Activated naive CD4-positive, alpha-beta T cell treated with anti-CD3 and anti-CD28 coated beads, Interleukin-2, amount 50 U/mL, for 24 hours (primary cell): ENCODE results near the gene MSRB3.
"Not testable (repeated sequence)": the region's sequence is repeated elsewhere in the genome, so short reads cannot be mapped to it uniquely, and the experiment has no call there.

Experiments
- H3K27ac Mint-ChIP-seq: one replicate; pipeline ENCODE4 v1.8.0; 2021; ENCODE audit warnings: mild to moderate bottlenecking, mixed read lengths
- H3K27me3 Mint-ChIP-seq: one replicate; pipeline ENCODE4 v1.8.0; 2021; ENCODE audit warnings: mixed read lengths
- H3K36me3 Mint-ChIP-seq: one replicate; pipeline ENCODE4 v1.8.0; 2021; ENCODE audit warnings: mixed read lengths
- H3K4me1 Mint-ChIP-seq: one replicate; pipeline ENCODE4 v1.8.0; 2021; ENCODE audit warnings: mixed read lengths
- H3K4me3 Mint-ChIP-seq: one replicate; pipeline ENCODE4 v1.8.0; 2021; ENCODE audit warnings: mild to moderate bottlenecking, mixed read lengths
- H3K9me3 Mint-ChIP-seq: one replicate; pipeline ENCODE4 v1.8.0; 2021; ENCODE audit warnings: mixed read lengths

MSRB3 gene

GRCh38 chr12:65277994-65278575, 398 bp upstream of the MSRB3 start:
- H3K4me1 Mint-ChIP-seq: peaks cover 7% of the 10 kb centered on the region

DNA sequence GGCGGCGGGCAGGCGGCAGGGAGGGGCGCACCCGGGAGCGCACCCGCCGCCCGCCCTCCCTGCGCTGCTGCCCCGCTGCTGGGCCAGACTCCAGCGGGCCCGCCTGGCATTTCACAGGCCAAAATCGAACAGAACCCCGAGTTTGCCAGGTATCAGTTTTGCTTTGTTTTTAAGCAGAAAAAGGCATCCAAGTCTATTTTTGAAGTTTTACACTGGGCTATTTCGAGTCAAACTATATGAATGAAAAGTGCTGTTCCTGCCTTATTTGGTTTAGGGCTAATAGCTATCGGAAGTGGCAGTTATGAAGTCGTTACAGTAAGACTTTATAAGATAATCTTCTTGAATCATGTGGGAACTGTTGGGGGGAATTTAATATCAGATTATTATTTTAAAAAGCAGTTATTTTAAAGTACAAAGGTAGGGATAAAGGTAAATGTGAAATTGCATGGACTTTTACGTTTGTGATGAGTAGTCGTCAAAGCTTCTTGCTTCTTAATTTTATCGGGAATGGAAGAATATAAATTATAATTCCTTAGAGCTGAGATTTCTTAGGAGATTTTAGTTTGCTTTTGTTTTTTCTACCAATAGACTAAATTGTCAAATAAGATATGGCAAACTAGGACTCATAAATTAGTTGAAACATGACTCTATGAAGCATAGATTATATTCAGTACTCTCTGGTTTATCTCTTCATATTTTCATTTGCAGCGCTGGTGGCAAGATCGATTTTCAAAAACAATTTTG, 1.1 kb downstream of the MSRB3 start:
- H3K4me3 Mint-ChIP-seq: peak overlapping the region; percentile 80
- H3K9me3 Mint-ChIP-seq: no peaks in the 10 kb centered on the region
- H3K4me1 Mint-ChIP-seq: peaks cover 7% of the 10 kb centered on the region
- no peak overlapping the region for H3K27ac Mint-ChIP-seq
- H3K36me3 Mint-ChIP-seq: no peaks in the 10 kb centered on the region
- H3K27me3 Mint-ChIP-seq: peaks cover 46% of the 10 kb centered on the region

More at GRCh38 chr12:65277994-65278575, 398 bp upstream of the MSRB3 start:
- no peaks in the 10 kb centered on the region for H3K36me3 Mint-ChIP-seq
- no peak overlapping the region for H3K27ac Mint-ChIP-seq
- H3K4me3 Mint-ChIP-seq: peak overlapping the region; percentile 53
- H3K9me3 Mint-ChIP-seq: no peaks in the 10 kb centered on the region
- peaks cover 49% of the 10 kb centered on the region for H3K27me3 Mint-ChIP-seq

DNA sequence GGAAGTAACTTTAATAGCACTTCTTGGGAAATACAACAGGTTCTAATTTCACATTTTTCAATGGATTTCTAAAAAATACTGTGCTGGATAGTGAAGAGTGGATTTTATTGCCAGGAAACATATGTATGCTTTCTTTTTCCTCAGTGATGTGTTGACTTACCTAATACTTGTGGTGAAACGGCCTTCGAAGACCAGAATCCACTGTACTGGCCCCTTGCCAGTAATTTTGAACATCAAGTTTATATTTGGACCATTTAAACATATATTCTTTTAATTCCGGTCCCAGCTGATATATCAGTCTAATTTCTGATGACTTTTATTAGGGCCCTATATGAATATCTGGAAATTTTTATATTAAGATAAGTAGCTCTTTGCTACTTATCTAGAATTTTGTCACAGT, 1.8 kb downstream of the MSRB3 start:
- Mint-ChIP-seq H3K4me1 (peaks cover 7% of the 10 kb centered on the region), H3K36me3 (no peaks in the 10 kb centered on the region), H3K9me3 (no peaks in the 10 kb centered on the region), H3K27me3 (peaks cover 45% of the 10 kb centered on the region), H3K4me3 (no peak overlapping the region), H3K27ac (no peak overlapping the region)

DNA sequence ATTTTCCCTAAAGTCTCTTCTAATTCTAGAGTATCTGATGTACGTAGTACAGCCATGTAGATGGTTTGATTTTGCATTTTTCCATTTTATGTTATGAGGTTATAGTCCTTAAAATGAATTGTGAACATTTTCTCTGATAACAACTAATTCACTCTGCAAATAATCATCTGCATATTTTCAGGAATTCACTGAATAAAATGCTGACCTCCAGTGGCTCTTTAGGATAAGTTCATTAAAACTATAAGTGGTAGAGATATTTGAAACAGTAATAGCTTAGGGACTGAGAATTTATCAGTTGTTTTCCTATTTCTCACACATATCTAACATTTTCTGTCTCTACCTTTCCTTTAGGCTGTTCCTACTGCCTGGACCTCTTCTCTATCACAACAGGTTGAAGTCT, 4.4 kb downstream of the MSRB3 start:
- H3K27me3 Mint-ChIP-seq: peaks cover 36% of the 10 kb centered on the region
- H3K4me3 Mint-ChIP-seq: no peak overlapping the region
- H3K4me1 Mint-ChIP-seq: peaks cover 7% of the 10 kb centered on the region
- no peaks in the 10 kb centered on the region for H3K9me3 Mint-ChIP-seq
- H3K27ac Mint-ChIP-seq: no peak overlapping the region
- H3K36me3 Mint-ChIP-seq: no peaks in the 10 kb centered on the region

DNA sequence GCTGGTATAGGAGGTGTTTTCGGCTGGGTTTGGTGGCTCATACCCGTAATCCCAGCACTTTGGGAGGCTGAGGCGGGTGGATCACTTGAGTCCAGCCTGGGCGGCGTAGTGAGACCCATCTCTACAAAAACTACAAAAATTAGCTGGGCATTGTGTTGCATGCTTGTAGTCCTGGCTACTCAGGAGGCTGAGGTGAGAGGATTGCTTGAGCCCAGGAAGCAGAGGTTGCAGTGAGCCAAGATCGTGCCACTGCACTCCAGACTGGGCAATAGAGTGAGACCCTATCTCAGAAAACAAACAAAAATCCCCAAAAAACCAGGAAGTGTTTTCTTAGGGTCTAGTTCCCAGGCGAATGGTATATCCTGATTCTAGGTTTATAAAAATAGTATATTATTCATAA, 7.0 kb downstream of the MSRB3 start:
- H3K27me3 Mint-ChIP-seq: peaks cover 28% of the 10 kb centered on the region
- not testable (repeated sequence) for H3K9me3 Mint-ChIP-seq, H3K4me3 Mint-ChIP-seq, H3K4me1 Mint-ChIP-seq, H3K36me3 Mint-ChIP-seq, H3K27ac Mint-ChIP-seq

DNA sequence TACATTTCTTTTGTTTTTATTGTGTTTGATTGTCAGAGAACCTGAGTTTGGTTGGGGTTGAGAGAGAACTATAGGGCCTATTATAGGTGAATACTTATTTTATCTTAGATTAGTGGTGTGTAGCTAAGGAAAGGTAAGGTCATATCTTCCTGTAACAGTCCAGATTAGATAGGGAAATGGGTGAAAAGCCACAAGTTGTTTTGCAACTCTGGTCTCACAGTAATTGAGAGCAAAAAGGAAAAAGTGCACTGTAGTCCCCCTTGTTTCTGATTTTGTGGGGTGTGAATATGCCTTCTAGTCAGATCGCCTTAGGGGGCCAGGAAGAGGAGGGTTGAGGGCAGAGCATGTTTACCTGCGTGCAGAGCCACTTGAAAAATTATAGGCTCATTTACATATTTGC, 8.9 kb downstream of the MSRB3 start:
- no peaks in the 10 kb centered on the region for H3K4me1 Mint-ChIP-seq
- no peaks in the 10 kb centered on the region for H3K9me3 Mint-ChIP-seq
- no peaks in the 10 kb centered on the region for H3K36me3 Mint-ChIP-seq
- peaks cover 19% of the 10 kb centered on the region for H3K27me3 Mint-ChIP-seq
- no peak overlapping the region for H3K27ac Mint-ChIP-seq
- no peak overlapping the region for H3K4me3 Mint-ChIP-seq

DNA sequence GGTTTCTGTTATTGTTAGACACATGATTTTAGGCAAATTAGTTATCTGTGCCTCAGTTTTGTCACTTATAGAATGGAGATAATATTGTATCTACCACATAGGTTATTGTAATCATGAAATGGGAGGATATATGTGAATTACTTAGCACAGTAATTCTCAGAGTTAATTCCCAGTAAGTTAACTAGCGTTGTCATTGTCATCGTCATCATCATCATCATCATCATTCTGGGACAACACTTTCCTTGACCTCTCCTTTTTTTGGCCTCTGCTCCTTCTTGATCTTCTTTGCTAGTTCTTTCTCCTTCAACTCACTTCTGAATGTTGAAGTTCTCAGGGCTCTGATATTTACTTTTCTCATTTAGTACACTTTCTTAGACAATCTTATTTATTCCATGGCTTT, 13.8 kb downstream of the MSRB3 start:
- no peak overlapping the region for H3K27ac Mint-ChIP-seq
- peaks cover 8% of the 10 kb centered on the region for H3K9me3 Mint-ChIP-seq
- H3K27me3 Mint-ChIP-seq: peaks cover 24% of the 10 kb centered on the region
- no peaks in the 10 kb centered on the region for H3K36me3 Mint-ChIP-seq
- no peak overlapping the region for H3K4me3 Mint-ChIP-seq
- H3K4me1 Mint-ChIP-seq: no peaks in the 10 kb centered on the region

DNA sequence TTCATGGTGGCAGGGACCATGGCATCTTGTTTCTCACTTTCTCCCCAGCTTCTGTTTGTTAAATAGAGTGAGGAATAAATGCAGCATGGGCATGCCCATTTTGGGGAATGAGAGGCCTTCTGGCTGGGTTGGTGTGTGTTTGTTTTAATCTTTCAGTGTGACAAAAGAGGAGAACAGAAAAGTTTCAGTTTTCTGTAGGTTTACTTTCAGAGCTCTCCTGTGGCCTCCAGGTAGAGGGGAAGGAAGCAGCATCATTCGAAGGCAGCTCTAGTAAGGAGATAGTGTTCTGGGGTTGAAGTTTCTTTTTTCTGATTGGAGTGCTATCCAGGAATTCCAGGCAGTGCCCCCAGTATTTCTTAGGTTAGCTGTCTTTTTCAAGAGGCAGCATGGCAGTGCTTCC, 15.3 kb downstream of the MSRB3 start:
- H3K27ac Mint-ChIP-seq: no peak overlapping the region
- H3K4me3 Mint-ChIP-seq: no peak overlapping the region
- H3K9me3 Mint-ChIP-seq: peaks cover 8% of the 10 kb centered on the region
- no peaks in the 10 kb centered on the region for H3K4me1 Mint-ChIP-seq
- peaks cover 24% of the 10 kb centered on the region for H3K27me3 Mint-ChIP-seq
- H3K36me3 Mint-ChIP-seq: no peaks in the 10 kb centered on the region

GRCh38 chr12:65294641-65295262, 16.3 kb downstream of the MSRB3 start:
- Mint-ChIP-seq H3K4me1 (no peaks in the 10 kb centered on the region), H3K36me3 (no peaks in the 10 kb centered on the region), H3K27ac (no peak overlapping the region), H3K27me3 (peaks cover 21% of the 10 kb centered on the region), H3K4me3 (no peak overlapping the region), H3K9me3 (peaks cover 8% of the 10 kb centered on the region)

- Mint-ChIP-seq H3K4me3 (no peak overlapping the region), H3K9me3 (peaks cover 8% of the 10 kb centered on the region), H3K36me3 (no peaks in the 10 kb centered on the region), H3K27me3 (peaks cover 16% of the 10 kb centered on the region), H3K27ac (no peak overlapping the region), H3K4me1 (no peaks in the 10 kb centered on the region)
Observed at GRCh38 chr12:65296508-65297265, 18.2 kb downstream of the MSRB3 start.

DNA sequence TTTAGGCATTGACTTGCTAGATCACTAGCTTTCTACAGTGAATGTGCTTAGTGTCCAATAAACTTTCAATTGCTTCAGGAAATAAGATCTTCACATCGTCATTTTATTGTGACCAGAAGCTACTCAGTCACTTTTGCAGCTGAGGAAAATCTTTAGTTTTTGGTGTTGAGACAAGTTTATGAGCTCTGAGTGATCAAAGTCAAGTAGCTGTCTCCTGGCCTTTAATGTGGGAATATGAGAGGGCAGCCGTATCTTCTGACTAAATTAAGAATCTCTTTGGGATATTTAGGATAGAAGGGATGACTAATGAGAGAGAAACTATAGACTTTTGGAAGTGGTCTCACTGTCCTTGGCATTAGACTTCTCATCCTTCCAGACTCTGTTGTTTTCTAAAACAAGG, 21.6 kb downstream of the MSRB3 start:
- H3K27me3 Mint-ChIP-seq: peaks cover 21% of the 10 kb centered on the region
- no peaks in the 10 kb centered on the region for H3K36me3 Mint-ChIP-seq
- no peak overlapping the region for H3K27ac Mint-ChIP-seq
- peaks cover 8% of the 10 kb centered on the region for H3K9me3 Mint-ChIP-seq
- no peak overlapping the region for H3K4me3 Mint-ChIP-seq
- no peaks in the 10 kb centered on the region for H3K4me1 Mint-ChIP-seq

DNA sequence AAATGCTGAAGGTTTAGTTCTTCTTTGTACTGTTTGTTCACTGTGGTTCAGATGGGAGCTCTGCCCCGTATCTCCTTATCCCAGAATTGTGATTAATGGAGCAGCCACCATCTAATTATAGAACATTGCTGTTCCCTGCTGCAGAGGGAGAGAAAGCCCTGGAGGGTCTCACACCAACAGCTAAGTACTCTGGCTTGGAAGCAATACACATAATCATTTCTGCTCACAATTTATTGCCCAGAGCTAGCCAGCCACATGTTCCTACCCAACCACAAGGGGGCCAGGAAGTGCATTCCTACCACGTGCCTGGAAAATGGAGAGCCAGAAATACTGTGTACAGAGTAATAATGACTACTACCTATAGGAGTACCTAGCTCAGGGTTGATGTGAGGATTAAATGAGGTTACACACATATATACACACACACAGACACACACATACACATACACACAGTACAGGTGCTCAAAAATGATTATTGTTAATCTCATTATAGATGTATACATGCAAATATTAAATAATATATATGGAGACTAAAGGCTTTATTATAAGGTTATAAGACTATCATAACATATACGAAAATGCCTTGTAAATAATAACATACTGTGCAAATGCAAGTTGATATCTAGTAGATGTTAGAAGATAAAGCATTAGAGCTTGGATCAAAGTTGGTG, 22.3 kb downstream of the MSRB3 start:
- no peaks in the 10 kb centered on the region for H3K36me3 Mint-ChIP-seq
- H3K9me3 Mint-ChIP-seq: peaks cover 8% of the 10 kb centered on the region
- H3K4me3 Mint-ChIP-seq: no peak overlapping the region

DNA sequence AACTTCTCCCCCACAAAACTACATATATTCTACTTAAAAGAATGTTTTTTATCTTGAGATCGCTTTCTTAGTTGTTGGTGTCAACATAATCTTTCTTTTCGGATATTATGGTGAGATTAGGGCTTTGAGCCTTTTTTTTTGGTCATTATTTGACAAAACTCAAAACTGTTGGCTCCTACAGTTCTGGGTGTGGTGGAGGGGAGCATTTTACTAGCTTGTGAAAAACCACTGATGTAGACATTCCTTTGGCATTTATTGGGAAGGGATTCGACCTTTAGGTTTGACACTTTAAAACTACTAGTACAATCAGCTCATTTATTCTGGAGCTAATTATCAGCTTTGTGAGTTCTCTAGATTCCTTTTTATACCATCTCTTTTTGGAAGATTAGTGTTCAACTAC, 24.4 kb downstream of the MSRB3 start:
- Mint-ChIP-seq H3K9me3 (no peaks in the 10 kb centered on the region), H3K4me3 (no peak overlapping the region), H3K27me3 (peaks cover 15% of the 10 kb centered on the region), H3K27ac (no peak overlapping the region), H3K36me3 (no peaks in the 10 kb centered on the region), H3K4me1 (peaks cover 3% of the 10 kb centered on the region)

More for the DNA sequence above, 22.3 kb downstream of the MSRB3 start:
- Mint-ChIP-seq H3K27ac (no peak overlapping the region), H3K27me3 (peaks cover 19% of the 10 kb centered on the region), H3K4me1 (no peaks in the 10 kb centered on the region)

DNA sequence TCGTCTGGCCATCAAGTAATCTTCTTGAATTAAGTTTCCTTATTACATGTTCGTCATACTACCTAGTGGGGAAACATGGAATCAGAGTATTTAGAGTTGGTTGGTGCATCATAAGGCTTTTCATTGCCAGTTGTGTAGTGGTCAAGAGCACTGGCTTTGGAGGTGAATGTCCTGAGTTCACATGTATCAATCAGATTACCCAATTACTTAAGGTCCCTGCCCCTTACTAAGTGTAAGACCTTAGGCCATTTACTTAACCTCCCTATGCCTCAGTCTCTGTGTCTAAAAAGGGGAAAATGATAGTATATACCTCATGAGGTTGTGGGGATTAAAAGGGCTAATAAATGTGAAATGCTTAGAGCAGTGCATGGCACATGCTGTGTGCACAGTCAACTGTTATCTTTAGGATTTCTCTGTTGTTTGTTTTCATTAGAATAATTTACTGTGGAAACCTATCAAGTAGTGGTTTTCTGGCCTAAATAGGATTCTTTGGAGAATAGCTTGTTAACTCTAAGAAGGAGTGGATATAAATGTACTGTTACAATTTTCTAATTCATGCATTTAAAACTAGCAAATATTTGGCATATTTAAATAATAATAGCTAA, 27.0 kb downstream of the MSRB3 start:
- no peak overlapping the region for H3K4me3 Mint-ChIP-seq
- H3K9me3 Mint-ChIP-seq: no peaks in the 10 kb centered on the region
- peaks cover 3% of the 10 kb centered on the region for H3K4me1 Mint-ChIP-seq
- H3K27ac Mint-ChIP-seq: no peak overlapping the region
- H3K36me3 Mint-ChIP-seq: no peaks in the 10 kb centered on the region
- H3K27me3 Mint-ChIP-seq: peaks cover 15% of the 10 kb centered on the region
